ENCODE measurements around the gene IFRD1.

IFRD1 gene

DNA sequence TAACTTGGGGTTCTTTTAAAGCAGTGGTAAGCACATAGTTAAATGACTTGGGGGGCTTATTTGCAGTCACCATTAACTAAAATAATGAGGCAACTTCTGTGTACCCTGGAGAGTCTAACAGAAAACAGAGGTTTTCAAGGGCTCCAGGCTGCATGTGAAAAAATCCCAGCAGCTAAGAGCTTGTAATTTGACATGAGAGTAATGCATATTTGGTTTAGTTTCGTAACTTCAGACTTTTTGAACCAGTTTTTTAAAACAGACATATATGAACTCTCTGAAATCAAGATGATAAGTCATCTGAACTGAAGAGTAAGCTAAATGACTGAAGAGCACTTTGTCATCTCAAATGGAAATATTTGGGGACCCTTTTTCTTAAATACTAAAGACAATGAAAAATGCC is 40.2 kb upstream of the IFRD1 start:
- Histone ChIP-seq H2AFZ (ENCODE audit: low read depth, low read length) (no peak overlapping the region), H3K36me3 (replicated peaks; ENCODE audit: low read depth, low read length) (no peaks in the 10 kb centered on the region), H3K4me3 (ENCODE audit: low read length) (no peak overlapping the region), H3K9ac (ENCODE audit: low read length) (no peak overlapping the region), H4K20me1 (ENCODE audit: insufficient read depth, low read length) (no peaks in the 10 kb centered on the region), H3K27me3 (ENCODE audit: low read depth, low read length) (peaks cover 34% of the 10 kb centered on the region), H3K4me2 (ENCODE audit: low read length) (no peak overlapping the region), H3K9me3 (ENCODE audit: insufficient read depth, low read length) (no peaks in the 10 kb centered on the region), H3K79me2 (ENCODE audit: low read length) (no peaks in the 10 kb centered on the region), H3K4me1 (ENCODE audit: low read length) (no peaks in the 10 kb centered on the region), H3K27ac (ENCODE audit: low read length) (no peak overlapping the region)
- TF ChIP-seq, protein P1, sequence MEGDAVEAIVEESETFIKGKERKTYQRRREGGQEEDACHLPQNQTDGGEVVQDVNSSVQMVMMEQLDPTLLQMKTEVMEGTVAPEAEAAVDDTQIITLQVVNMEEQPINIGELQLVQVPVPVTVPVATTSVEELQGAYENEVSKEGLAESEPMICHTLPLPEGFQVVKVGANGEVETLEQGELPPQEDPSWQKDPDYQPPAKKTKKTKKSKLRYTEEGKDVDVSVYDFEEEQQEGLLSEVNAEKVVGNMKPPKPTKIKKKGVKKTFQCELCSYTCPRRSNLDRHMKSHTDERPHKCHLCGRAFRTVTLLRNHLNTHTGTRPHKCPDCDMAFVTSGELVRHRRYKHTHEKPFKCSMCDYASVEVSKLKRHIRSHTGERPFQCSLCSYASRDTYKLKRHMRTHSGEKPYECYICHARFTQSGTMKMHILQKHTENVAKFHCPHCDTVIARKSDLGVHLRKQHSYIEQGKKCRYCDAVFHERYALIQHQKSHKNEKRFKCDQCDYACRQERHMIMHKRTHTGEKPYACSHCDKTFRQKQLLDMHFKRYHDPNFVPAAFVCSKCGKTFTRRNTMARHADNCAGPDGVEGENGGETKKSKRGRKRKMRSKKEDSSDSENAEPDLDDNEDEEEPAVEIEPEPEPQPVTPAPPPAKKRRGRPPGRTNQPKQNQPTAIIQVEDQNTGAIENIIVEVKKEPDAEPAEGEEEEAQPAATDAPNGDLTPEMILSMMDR (IDR thresholded peaks at IDR 0.05; ENCODE audit: low read depth, low read length): no peak

DNA sequence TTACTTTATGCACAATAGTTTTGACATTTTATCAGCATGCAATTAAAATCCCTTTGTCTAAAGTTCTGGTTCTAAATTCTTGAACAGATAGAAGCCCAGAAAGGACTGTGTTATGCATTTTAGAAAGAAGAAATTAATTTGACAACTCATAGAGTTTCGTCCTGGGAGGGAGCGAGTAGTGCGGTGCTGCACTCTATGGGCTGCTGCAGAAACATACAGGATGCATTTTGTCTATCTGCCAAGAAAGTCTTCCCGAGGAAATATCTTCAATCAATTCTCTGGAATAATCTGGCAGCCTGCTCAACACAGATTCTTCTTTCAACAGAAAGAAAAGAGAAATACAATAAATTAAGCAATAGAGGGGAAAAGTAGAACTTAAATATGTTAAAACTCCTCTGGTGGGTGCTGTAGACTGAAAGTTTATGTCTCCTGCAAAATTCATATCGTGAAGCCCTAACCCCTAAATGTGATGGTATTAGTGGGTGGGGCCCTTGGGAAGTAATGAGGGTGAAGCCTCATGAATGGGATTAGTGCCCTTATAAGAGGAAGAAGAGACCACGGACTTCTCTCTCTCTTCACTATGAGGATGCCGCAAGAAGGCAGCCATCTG is 39.0 kb upstream of the IFRD1 start:
- H3K4me2 ChIP-seq (ENCODE audit: low read length): 0 out of 2 replicates have a peak overlapping the region, but pooled peaks have one; percentile 4
- no peaks in the 10 kb centered on the region for H3K9me3 ChIP-seq (ENCODE audit: insufficient read depth, low read length)
- H3K79me2 ChIP-seq (ENCODE audit: low read length): no peaks in the 10 kb centered on the region
- H3K9ac ChIP-seq (ENCODE audit: low read length): no peak overlapping the region
- H3K4me3 ChIP-seq (ENCODE audit: low read length): no peak overlapping the region
- H3K27ac ChIP-seq (ENCODE audit: low read length): no peak overlapping the region
- H4K20me1 ChIP-seq (ENCODE audit: insufficient read depth, low read length): no peaks in the 10 kb centered on the region
- H2AFZ ChIP-seq (ENCODE audit: low read depth, low read length): no peak overlapping the region
- H3K4me1 ChIP-seq (ENCODE audit: low read length): no peaks in the 10 kb centered on the region
- TF ChIP-seq, protein P1 (IDR thresholded peaks at IDR 0.05; ENCODE audit: low read depth, low read length): peak; percentile 50
- TF ChIP-seq EZH2phosphoT487 (IDR thresholded peaks at IDR 0.05; ENCODE audit: low read depth): no peak
- H3K27me3 ChIP-seq (ENCODE audit: low read depth, low read length): peaks cover 33% of the 10 kb centered on the region
- H3K36me3 ChIP-seq (replicated peaks; ENCODE audit: low read depth, low read length): no peaks in the 10 kb centered on the region

DNA sequence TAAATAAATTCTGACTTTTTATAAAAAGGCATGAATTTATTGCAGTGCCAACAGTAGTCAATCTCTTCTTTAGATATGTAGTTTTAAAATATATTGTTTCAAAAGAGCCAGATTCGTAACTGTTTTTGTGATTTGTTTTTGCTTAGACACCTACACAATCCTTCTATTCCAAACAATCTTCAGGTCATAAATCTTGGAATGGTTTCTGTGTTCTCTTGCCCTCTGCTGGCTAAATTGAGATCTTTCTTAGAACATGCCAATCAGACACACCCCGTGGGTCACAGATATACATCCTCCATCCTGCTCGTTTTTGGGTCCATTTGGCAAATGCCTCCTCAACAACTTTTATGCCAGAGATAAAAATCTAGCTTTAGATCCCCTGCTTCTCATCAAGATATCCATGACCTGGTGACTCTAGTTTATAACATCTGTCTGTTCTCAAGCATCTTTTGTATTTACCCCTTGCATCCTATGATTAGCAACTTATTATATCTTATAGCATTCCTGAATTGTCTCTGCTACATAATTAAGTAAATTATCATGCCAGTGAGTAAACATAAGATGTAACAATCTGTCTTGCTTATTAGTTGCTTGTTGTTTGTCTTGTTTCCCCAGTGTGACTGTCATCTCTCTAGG is 35.3 kb upstream of the IFRD1 start:
- peaks cover 22% of the 10 kb centered on the region for H3K27me3 ChIP-seq (ENCODE audit: low read depth, low read length)
- no peaks in the 10 kb centered on the region for H3K9me3 ChIP-seq (ENCODE audit: insufficient read depth, low read length)
- H3K4me2 ChIP-seq (ENCODE audit: low read length): no peak overlapping the region
- no peaks in the 10 kb centered on the region for H3K79me2 ChIP-seq (ENCODE audit: low read length)
- no peaks in the 10 kb centered on the region for H3K36me3 ChIP-seq (replicated peaks; ENCODE audit: low read depth, low read length)
- no peak overlapping the region for H2AFZ ChIP-seq (ENCODE audit: low read depth, low read length)
- no peaks in the 10 kb centered on the region for H4K20me1 ChIP-seq (ENCODE audit: insufficient read depth, low read length)
- no peak overlapping the region for H3K4me3 ChIP-seq (ENCODE audit: low read length)
- TF ChIP-seq, protein P1 (IDR thresholded peaks at IDR 0.05; ENCODE audit: low read depth, low read length): peak; percentile 73
- no peak for TF ChIP-seq EZH2phosphoT487 (IDR thresholded peaks at IDR 0.05; ENCODE audit: low read depth)
- no peak overlapping the region for H3K27ac ChIP-seq (ENCODE audit: low read length)
- H3K4me1 ChIP-seq (ENCODE audit: low read length): no peaks in the 10 kb centered on the region
- H3K9ac ChIP-seq (ENCODE audit: low read length): no peak overlapping the region

DNA sequence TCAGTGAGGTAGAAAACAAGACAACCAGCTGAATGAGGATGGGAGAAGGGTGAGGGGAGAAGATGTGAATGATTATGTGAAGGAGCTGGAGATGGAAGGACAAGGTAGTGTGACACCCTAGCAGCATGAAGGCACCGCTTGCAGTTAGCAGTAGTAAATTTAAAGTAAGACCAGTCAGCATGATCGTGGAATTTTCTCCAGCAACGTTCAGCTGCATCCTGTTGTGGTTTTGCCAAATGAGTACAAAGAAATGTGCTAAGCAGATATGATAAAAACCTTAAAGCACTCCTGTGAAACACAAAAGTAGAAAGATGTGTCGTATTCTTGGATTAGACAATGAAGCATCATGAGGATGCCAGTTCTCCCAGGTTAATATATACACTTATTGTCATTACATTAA is 34.1 kb upstream of the IFRD1 start:
- no peaks in the 10 kb centered on the region for H3K79me2 ChIP-seq (ENCODE audit: low read length)
- H3K4me2 ChIP-seq (ENCODE audit: low read length): no peak overlapping the region
- H3K9me3 ChIP-seq (ENCODE audit: insufficient read depth, low read length): no peaks in the 10 kb centered on the region
- H2AFZ ChIP-seq (ENCODE audit: low read depth, low read length): no peak overlapping the region
- TF ChIP-seq, protein P1 (IDR thresholded peaks at IDR 0.05; ENCODE audit: low read depth, low read length): no peak
- no peak for TF ChIP-seq EZH2phosphoT487 (IDR thresholded peaks at IDR 0.05; ENCODE audit: low read depth)
- no peak overlapping the region for H3K27ac ChIP-seq (ENCODE audit: low read length)
- no peak overlapping the region for H3K9ac ChIP-seq (ENCODE audit: low read length)
- no peaks in the 10 kb centered on the region for H4K20me1 ChIP-seq (ENCODE audit: insufficient read depth, low read length)
- peaks cover 13% of the 10 kb centered on the region for H3K27me3 ChIP-seq (ENCODE audit: low read depth, low read length)
- H3K4me1 ChIP-seq (ENCODE audit: low read length): no peaks in the 10 kb centered on the region
- no peak overlapping the region for H3K4me3 ChIP-seq (ENCODE audit: low read length)
- no peaks in the 10 kb centered on the region for H3K36me3 ChIP-seq (replicated peaks; ENCODE audit: low read depth, low read length)

Measured in OCI-LY3 (cell line).